ENCODE results near the gene LHFPL4.
A peak's percentile ranks its signal among the peaks of the same experiment; 100 is the strongest.

Gene LHFPL4

GRCh38 chr3:9485248-9485647 lies 68.4 kb downstream of the LHFPL4 start:
- H3K4me3 ChIP-seq, result no peak overlapping the region
- no peak overlapping the region for H3K27ac ChIP-seq

GRCh38 chr3:9480265-9480664 lies 73.4 kb downstream of the LHFPL4 start:
- Histone ChIP-seq H3K4me3 (no peak overlapping the region), H3K27ac (no peak overlapping the region)

GRCh38 chr3:9476935-9477334 lies 76.7 kb downstream of the LHFPL4 start:
- no peak overlapping the region for H3K4me3 ChIP-seq
- H3K27ac ChIP-seq, result no peak overlapping the region

- H3K27ac ChIP-seq, result no peak overlapping the region
- no peak overlapping the region for H3K4me3 ChIP-seq
Measured at GRCh38 chr3:9474482-9474881, 79.1 kb downstream of the LHFPL4 start.

GRCh38 chr3:9473496-9474065 lies 80.0 kb downstream of the LHFPL4 start:
- Histone ChIP-seq H3K27ac (no peak overlapping the region), H3K4me3 (no peak overlapping the region)

GRCh38 chr3:9469986-9470385 lies 83.6 kb downstream of the LHFPL4 start:
- Histone ChIP-seq H3K4me3 (no peak overlapping the region), H3K27ac (no peak overlapping the region)

GRCh38 chr3:9468460-9468859 lies 85.2 kb downstream of the LHFPL4 start:
- no peak overlapping the region for H3K4me3 ChIP-seq
- H3K27ac ChIP-seq, result no peak overlapping the region

- H3K27ac ChIP-seq, result peak overlapping the region in 1 of 21 experiments; percentile 4
- no peak overlapping the region for H3K4me3 ChIP-seq
Measured at GRCh38 chr3:9467451-9467850, 86.2 kb downstream of the LHFPL4 start.

- H3K27ac ChIP-seq, result no peak overlapping the region
- H3K4me3 ChIP-seq, result no peak overlapping the region
Measured at GRCh38 chr3:9455596-9456131, 98.0 kb downstream of the LHFPL4 start.

- Histone ChIP-seq H3K27ac (peak overlapping the region in 2 of 21 experiments; percentile 21 to 37), H3K4me3 (no peak overlapping the region)
Measured at GRCh38 chr3:9452417-9452816, 101.2 kb downstream of the LHFPL4 start.

- H3K27ac ChIP-seq, result peak overlapping the region in 1 of 21 experiments; percentile 24
Measured at GRCh38 chr3:9450991-9451390, 102.6 kb downstream of the LHFPL4 start.

GRCh38 chr3:9450126-9450525 lies 103.5 kb downstream of the LHFPL4 start:
- H3K4me3 ChIP-seq, result no peak overlapping the region
- no peak overlapping the region for H3K27ac ChIP-seq

More at GRCh38 chr3:9450991-9451390, 102.6 kb downstream of the LHFPL4 start:
- H3K4me3 ChIP-seq, result no peak overlapping the region

- H3K27ac ChIP-seq, result no peak overlapping the region
- H3K4me3 ChIP-seq, result no peak overlapping the region
Measured at GRCh38 chr3:9448643-9449042, 105.0 kb downstream of the LHFPL4 start.
